HG03354 (cell line): ENCODE results near the gene MYOG.

Experiments used
- ATAC-seq: cut with Tn5 transposase; IDR thresholded peaks from one replicate; pipeline ENCODE4 v1.9.1; 2021; ENCODE audit warnings: mild to moderate bottlenecking; ENCODE audit not compliant: unreplicated experiment, poor library complexity, severe bottlenecking

MYOG gene

GRCh38 chr1:203037509-203038190 lies 48.2 kb downstream of the MYOG start:
- ATAC-seq: no peak

GRCh38 chr1:203036537-203036936 lies 49.3 kb downstream of the MYOG start:
- ATAC-seq: no peak

DNA sequence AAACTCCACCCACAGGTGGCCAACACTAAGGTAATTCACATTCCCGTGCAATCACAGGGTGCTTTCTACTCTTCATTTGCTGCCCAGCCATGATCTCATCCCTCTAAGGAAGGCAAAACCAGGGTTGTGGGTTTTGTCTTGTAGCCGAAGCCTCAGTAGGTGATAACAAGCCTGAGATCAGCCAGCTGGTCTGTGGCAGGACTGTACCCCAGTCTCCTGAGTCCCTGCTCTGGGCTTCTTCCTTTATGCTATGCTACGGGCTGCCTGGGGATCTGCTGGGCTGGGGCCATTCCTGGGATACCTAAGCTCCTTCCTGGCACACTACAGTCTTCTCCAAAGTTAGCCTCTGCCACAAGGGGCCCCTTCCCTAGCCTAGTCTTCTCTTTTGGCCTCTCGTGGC lies 49.7 kb downstream of the MYOG start:
- no peak for ATAC-seq

DNA sequence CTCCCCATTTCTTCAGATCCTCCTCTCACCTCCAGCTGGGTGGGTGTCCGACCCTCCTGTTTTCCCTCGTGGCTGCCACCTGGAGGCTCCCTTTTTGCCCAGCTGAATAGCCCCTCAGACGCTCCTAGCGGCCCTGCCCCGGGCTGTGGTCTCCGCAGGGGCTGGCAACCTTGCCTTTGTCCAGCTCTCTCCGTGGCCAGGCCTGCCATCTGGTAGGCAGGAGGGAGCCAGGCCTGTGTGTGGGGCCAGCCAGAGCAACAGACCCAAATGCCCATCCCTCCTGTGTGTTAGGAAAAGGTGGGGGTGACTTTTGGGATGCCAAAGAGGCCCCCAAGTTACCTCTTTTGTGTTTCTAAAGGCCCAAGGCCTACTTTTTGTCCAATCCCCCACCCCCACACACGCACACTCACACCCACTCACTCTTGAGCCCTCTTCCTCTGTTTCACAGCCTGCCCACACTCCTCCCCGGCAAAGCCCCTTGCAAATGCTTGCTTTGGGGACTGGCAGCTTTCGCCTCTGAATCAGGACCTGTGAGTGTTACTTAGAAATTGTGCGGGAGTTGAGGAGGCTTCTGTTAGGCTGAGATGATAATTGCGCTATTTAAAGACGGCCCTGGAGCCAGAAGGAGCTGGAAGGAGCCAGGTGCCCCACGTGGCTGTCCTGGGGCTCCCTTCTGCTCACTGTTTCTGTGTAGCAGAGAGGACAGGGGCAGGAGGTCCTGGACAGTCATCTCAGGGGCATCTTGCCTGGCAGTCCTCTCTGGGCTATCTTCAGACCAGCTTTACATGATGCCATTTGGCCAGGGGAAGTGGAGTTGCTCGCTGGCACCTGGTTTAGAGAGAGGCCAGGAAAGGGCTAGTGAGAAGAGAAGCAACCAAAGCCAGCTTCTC lies 50.5 kb downstream of the MYOG start:
- ATAC-seq: no peak

DNA sequence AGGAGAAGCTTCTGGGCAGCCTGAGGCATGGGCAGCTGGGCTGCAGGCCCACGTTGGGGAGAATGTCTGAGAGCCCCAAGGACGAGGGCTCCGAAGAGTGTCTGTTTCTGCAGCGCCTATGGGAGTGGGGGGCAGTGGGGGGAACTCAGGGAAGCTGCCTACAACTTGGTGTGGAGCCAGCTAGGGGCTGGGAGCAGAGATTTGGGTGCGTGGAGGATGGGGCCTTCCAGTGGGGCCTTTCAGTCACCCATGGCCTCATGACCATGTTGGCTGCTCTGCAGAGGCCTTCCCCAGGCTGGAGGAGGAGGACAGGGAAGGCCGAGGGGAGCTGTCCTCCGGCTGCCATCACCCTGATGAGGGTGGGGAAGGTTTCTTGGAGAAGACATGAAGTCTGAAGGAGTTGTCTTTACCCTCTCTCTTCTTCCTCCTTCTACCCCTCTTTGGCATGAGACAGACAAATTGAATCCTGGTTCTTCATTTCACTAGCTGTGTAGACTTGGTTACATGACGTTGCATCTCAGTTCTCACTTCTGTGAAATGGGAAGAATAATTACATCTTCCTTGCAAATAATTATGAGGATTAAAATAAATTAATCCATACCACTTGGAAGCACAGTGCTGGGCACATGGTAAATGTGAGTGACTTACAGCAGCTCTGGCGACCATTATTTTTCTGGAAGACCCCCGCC lies 51.2 kb downstream of the MYOG start:
- no peak for ATAC-seq

GRCh38 chr1:203033917-203034316 lies 51.9 kb downstream of the MYOG start:
- no peak for ATAC-seq

DNA sequence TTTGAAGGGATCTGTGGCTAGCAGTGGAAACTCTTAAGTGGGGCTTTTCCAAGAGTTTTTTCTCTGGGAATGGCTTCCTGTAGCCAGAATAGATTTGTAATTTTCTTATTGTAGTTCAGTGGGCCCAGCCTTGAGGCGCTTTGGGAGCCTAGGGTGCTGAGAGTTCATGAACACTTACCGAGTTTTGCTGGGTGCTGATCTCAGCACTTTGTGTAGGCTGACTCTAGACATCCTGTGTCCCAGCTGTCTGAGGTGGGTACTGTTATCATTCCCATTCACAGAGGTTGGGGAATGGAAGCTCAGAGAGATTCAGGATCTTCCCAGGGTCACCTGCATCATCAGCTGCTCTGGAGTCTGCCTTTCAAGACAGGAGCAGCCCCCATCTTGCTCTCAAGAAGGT lies 52.5 kb downstream of the MYOG start:
- no peak for ATAC-seq
